M059J (cell line): Measurements from ENCODE around the gene CDH4. TPM values are rescaled to one million over a fixed set of nuclear protein-coding genes. Genes with fewer than 3 reads are reported as not detected.
A peak's percentile ranks its signal among the peaks of the same experiment; 100 is the strongest.

ENCODE experiments used
- DNase-seq: peaks from one replicate; pipeline ENCODE4 v3.0.0-alpha.2; 2012; ENCODE audit warnings: low read depth
- total RNA-seq: library from RNA; depleted of rRNA; stranded (reverse); fragments of >200 nt; shearing (Covaris generic); gene quantifications from 2 replicates; pipeline ENCODE4 v1.2.3, GENCODE V29; 2014

The CDH4 gene
- total RNA-seq, 1 experiment from 2014 or later, result 7.8 TPM

GRCh38 chr20:61667056-61667792, 415.2 kb downstream of the CDH4 start:
- no peak for DNase-seq

GRCh38 chr20:61668065-61668650, 416.1 kb downstream of the CDH4 start:
- DNase-seq, result no peak

GRCh38 chr20:61668771-61669503, 416.9 kb downstream of the CDH4 start:
- DNase-seq, result no peak

GRCh38 chr20:61670274-61670673, 418.2 kb downstream of the CDH4 start:
- DNase-seq, result no peak

- no peak for DNase-seq
These were observed 419.5 kb downstream of the CDH4 start for GRCh38 chr20:61671559-61671958.

- DNase-seq, result no peak
These were observed 421.2 kb downstream of the CDH4 start for GRCh38 chr20:61673152-61673847.

GRCh38 chr20:61674121-61674520, 422.1 kb downstream of the CDH4 start:
- DNase-seq, result no peak

- no peak for DNase-seq
These were observed 422.6 kb downstream of the CDH4 start for GRCh38 chr20:61674688-61675087.

- no peak for DNase-seq
These were observed 425.9 kb downstream of the CDH4 start for GRCh38 chr20:61677928-61678327.

- no peak for DNase-seq
These were observed 426.4 kb downstream of the CDH4 start for GRCh38 chr20:61678437-61678836.

GRCh38 chr20:61679473-61679872, 427.4 kb downstream of the CDH4 start:
- no peak for DNase-seq

- no peak for DNase-seq
These were observed 428.0 kb downstream of the CDH4 start for GRCh38 chr20:61680096-61680495.

GRCh38 chr20:61682114-61682995, 430.3 kb downstream of the CDH4 start:
- DNase-seq, result peak; percentile 41

- no peak for DNase-seq
These were observed 431.1 kb downstream of the CDH4 start for GRCh38 chr20:61682996-61683681.

- no peak for DNase-seq
These were observed 431.7 kb downstream of the CDH4 start for GRCh38 chr20:61683721-61684120.

GRCh38 chr20:61684136-61684535, 432.1 kb downstream of the CDH4 start:
- DNase-seq, result no peak

- no peak for DNase-seq
These were observed 432.6 kb downstream of the CDH4 start for GRCh38 chr20:61684583-61685235.

GRCh38 chr20:61685462-61685861, 433.4 kb downstream of the CDH4 start:
- DNase-seq, result no peak

GRCh38 chr20:61686051-61686936, 434.2 kb downstream of the CDH4 start:
- no peak for DNase-seq
